Gastrocnemius medialis (tissue), 4 donors: Measurements from ENCODE around the gene ZNF608.

Experiments used
- POLR2A ChIP-seq, 2 donors: fragments of 450-650 bp; IDR thresholded peaks; one replicate each; pipeline ENCODE4 v1.6.1; 2017; ENCODE audit warnings: antibody characterized with exemption in 2 of 2, mild to moderate bottlenecking in 2 of 2, moderate library complexity in 2 of 2
- TF ChIP-seq, protein P1 (sequence below), 5 experiments: fragments of 450-650 bp in 3 of 5; fragments of 200-600 bp in 2 of 5; sonication (generic) in 2 of 5; IDR thresholded peaks in 4 of 5; conservative IDR thresholded peaks in 1 of 5; 1 replicate in 4 of 5; 2 replicates in 1 of 5; pipeline ENCODE4 v1.5.1; 2016 to 2019; ENCODE audit warnings: antibody characterized with exemption in 5 of 5, mild to moderate bottlenecking in 3 of 5, moderate library complexity in 3 of 5

DNA sequence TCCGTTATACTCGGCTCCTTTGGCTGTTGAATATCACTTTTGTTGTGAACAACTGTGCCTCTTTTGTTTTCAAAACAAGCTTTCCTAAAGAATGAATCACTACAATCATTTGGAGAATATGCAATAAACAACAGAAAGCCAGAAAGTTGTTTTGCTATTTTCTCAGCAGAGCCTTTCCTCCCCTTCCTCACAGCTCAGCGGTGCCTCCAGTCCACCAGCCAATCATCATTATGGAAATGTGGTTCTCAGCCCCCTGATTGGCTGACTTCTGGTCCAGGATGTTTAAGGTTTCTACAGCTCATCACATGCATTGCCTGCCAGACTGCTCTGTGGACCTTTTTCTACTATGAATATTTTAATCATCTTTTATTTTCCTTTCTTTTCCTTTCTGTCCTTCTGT is 9.1 kb upstream of the ZNF608 start:
- TF ChIP-seq, protein P1, sequence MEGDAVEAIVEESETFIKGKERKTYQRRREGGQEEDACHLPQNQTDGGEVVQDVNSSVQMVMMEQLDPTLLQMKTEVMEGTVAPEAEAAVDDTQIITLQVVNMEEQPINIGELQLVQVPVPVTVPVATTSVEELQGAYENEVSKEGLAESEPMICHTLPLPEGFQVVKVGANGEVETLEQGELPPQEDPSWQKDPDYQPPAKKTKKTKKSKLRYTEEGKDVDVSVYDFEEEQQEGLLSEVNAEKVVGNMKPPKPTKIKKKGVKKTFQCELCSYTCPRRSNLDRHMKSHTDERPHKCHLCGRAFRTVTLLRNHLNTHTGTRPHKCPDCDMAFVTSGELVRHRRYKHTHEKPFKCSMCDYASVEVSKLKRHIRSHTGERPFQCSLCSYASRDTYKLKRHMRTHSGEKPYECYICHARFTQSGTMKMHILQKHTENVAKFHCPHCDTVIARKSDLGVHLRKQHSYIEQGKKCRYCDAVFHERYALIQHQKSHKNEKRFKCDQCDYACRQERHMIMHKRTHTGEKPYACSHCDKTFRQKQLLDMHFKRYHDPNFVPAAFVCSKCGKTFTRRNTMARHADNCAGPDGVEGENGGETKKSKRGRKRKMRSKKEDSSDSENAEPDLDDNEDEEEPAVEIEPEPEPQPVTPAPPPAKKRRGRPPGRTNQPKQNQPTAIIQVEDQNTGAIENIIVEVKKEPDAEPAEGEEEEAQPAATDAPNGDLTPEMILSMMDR (IDR thresholded peaks at IDR 0.05 in 4 of 5, conservative IDR thresholded peaks at IDR 0.05 in 1 of 5), result no peak
- no peak for TF ChIP-seq POLR2A (IDR thresholded peaks at IDR 0.05)
